Esophagus mucosa (tissue), 1 donor: ENCODE data around the gene SYT7. TPM values are rescaled to one million over a fixed set of nuclear protein-coding genes. Genes with fewer than 3 reads are reported as not detected.

Experiments used
- ATAC-seq: fragments of 200-7000 bp; cut with Tn5 transposase; one replicate; pipeline ENCODE4 v1.9.1; 2020
- total RNA-seq: library from RNA; stranded (reverse); gene quantifications from one replicate; pipeline ENCODE4 v1.2.4, GENCODE V29; 2023
- donor health status: DM: yes; HTN: yes; CAD: no.

Gene SYT7
- total RNA-seq, 1 donor from 2014 or later: 3.6 TPM

DNA sequence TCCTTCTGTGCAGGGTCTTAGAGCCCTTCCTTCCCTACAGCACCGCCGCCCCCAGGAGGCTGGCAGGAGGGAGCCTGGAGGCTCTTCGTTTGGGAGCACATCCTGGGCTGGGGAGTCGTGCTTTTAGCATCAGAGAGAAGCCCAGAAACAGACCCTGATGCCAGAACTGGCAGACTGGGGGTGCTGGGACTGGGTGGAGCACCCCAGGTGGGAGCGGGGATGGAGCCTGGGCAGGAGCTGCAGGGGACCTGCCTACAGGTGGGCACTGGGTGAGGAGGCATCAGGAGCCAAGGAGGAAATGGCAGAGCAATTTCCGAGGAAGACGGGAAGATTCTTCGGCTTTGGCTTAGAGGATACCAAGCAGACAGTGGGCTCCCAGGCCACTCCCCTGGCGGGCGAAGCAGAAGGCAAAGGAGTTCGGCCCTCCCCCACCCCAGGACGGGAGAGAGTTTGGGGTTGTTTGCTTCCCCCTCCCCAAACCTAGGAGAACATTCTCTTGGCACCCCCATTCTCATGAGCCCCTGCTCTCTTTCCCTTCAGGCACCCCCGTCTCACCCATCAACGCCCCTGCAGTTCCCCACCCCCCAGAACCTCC is 1.1 kb downstream of the SYT7 start:
- no peak for ATAC-seq

GRCh38 chr11:61578819-61579675 is 1.8 kb downstream of the SYT7 start:
- no peak for ATAC-seq

DNA sequence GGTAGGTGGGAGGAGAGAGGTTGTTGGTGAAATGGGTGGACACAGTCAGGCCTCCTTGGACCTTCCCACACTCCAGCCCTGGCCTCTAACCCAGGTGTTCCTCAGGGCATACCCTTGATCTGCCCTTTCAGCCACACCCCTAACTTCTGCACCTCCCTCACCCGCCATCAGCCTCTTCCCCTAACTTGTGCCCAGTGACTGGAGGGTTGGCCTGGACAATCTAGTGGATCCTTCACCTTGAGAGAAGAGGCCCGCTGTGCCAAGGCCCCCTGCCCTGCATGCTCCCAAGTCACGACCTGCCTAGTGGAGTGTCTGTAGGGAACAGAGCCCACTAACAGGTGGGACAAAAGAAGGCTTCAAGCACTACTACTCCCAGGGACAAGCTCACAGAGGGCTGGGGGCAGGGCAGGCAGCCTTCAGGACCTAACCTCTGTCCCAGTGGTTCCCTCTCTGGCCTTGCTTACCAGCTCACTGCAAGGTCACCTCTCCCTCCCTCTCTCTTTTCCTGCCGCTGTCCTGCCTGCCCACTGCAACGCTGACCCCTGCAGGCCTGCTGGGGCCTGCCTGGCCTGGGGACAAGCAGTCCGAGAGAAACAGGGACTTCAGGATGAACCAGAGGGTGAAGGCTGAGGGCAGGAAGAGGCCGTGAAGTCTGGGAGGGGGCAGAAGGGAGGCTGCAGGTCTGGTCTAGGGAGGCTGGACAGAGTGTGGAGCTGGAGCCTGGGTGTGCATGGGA is 3.3 kb downstream of the SYT7 start:
- no peak for ATAC-seq

DNA sequence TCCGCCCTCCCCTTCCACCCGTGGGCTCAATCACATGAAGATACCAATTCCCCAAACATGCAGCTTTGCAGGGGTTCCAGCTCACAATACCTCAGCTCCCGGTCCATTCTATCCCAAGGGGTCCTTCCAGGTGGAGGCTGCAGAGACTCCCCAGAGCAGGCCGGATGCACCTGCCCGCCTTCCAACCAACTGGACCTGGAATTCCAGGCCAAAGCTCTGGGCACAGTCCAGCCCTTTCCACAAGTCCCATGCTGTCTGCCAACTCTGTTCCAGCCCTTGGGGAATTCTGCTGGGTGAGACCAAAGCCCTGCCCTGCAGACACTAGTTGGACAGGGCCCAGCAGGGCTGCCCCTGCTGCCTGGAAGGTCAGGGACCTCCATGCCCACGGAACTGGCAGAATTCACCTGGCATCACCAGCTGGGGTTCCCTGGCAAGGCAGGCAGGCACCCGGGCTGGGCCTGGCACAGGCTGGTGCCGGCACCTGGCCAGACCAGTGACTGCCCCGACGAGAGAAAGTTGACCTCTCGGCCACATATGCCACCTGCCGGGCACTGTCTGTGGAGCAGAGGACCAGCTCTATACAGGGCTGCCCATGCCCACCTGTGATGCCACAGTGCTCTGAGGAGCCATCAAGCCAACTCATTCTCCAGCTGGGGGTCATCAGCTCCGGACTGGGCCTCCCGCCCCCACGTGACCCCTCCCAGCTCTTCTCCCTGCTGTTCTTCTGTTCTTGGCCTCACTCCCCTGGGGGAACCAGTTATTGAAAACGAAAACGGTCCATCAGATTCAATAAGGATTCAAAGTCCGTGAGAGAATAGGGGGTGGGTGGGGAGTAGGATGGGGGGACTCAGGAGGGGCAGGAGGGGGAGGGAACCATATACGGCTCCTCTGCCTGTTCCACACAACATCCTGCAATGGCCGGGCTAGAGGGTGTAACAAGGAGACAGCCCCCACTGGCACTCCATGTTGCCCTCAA is 4.7 kb downstream of the SYT7 start:
- no peak for ATAC-seq

DNA sequence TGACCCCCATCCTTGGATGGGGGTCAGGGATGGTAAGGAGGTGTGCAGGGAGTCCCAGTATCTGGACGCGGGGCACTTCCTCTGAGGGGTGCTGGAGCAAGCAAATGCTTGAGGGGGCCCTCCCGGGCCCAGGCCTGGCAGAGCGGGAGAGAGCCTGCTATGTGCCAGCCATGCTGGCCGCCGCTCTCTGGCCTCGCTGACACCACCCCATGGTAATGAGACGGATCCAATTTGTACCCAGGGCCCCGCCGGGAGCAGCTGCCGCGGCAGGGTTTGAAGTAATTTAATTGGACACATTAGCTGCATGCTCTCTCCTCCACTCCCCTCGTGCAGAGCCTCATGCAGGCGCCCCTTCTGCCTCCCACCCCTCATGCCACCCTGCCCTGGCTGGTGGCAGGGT is 6.3 kb downstream of the SYT7 start:
- ATAC-seq: no peak

GRCh38 chr11:61572913-61573312 is 8.0 kb downstream of the SYT7 start:
- no peak for ATAC-seq

DNA sequence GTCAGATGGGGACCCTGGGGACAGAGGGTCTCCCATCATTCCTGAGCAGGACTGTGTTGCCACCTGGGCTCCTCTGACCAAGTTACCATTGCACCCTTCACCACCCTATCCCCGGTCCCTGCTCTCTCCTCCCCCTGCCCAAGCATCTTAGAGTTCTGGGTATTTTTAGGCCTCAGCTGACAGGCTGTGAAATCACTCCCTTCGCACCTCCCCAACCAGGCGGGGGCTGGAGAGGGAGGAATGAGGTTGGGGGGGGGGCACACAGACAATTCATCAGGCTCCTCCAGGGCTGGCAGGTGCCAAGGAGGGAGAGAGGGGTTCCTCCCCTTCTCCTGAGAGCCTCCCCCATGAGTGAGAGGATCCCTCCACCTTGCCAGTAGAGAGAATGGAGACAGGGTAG is 9.0 kb downstream of the SYT7 start:
- no peak for ATAC-seq

- ATAC-seq: no peak
Observed at GRCh38 chr11:61571337-61571736, 9.5 kb downstream of the SYT7 start.

- no peak for ATAC-seq
Observed at GRCh38 chr11:61569701-61570100, 11.2 kb downstream of the SYT7 start.

DNA sequence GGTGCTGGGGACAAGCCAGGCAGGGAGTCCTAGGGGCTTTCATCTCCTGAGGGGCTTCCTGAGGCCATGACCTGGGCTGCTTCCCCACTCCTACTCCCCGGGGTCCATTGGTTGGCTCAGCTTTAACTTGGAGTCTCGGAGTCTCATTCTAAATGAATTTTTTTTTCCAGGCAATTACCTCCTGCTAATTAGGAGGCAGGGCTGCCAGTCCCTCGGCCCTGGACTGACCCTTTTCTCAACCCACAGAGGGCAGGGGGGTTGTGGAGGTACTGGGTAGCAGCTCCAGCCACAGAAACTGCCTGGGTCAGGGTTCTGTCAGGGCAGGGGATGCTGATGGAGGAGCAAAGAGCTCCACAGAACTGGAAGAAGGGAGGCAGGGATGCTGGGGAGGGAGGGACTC is 11.9 kb downstream of the SYT7 start:
- ATAC-seq: no peak

- ATAC-seq: peak; percentile 87
Observed at GRCh38 chr11:61567286-61568061, 13.4 kb downstream of the SYT7 start.

- no peak for ATAC-seq
Observed at GRCh38 chr11:61564936-61565696, 15.8 kb downstream of the SYT7 start.

DNA sequence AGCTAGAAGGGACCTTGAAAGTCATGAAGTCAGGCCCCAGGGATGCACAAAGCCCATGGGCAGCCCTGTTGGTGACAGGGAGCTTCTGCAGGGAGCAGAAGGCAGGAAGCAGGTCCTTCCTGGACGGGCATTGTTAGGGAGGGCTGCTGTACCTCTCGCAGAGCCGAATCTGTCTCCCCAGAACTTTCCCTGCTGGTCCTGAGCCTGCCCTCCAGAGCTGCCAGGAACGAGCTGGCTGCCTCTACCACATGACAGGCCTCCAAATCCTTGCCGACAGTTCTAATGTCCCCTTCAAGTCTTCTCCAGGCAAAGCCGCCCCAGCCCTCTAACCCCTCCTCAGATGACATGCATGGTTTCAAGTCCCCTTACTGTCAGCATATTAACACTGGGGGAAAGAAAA is 20.1 kb downstream of the SYT7 start:
- no peak for ATAC-seq

DNA sequence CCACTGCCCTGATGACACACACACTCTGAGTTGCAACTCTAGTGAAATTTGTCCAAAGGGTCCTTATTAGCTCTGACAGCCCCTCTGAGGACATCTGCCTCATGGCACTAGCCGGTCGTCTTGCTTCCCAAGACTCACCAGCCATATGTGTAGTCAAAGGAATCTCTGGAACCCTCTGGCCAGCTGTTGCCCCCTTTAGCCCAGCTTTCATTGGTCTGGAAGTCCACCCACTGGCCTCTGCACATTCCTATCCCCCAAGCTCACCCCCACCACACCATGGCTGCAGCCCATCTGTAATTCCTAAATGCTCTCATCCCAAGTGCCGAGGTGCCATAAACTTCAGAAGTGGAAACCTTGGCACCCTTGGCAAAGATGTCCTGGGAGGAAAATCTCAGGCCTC is 24.3 kb downstream of the SYT7 start:
- no peak for ATAC-seq

DNA sequence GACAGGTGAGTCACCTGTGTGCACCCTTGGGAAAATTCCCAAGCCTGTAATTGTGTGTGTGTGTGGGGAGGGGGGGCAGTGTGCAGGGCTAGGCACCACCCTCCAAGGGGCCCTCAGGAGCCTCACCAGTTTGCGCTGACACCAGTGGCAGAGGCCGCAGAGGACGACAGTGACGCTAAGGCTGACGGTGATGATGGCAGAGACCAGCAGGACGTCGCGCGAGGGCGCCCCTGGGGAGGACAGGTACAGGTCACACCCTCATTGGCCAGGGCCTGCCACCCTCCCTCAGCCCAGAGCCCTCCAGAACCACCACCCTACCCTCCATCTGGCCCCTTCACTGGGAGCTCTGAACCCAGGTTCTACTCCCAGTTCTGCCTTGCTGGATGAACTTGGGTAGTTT is 24.9 kb downstream of the SYT7 start:
- no peak for ATAC-seq

GRCh38 chr11:61555051-61555969 is 25.6 kb downstream of the SYT7 start:
- ATAC-seq: no peak

DNA sequence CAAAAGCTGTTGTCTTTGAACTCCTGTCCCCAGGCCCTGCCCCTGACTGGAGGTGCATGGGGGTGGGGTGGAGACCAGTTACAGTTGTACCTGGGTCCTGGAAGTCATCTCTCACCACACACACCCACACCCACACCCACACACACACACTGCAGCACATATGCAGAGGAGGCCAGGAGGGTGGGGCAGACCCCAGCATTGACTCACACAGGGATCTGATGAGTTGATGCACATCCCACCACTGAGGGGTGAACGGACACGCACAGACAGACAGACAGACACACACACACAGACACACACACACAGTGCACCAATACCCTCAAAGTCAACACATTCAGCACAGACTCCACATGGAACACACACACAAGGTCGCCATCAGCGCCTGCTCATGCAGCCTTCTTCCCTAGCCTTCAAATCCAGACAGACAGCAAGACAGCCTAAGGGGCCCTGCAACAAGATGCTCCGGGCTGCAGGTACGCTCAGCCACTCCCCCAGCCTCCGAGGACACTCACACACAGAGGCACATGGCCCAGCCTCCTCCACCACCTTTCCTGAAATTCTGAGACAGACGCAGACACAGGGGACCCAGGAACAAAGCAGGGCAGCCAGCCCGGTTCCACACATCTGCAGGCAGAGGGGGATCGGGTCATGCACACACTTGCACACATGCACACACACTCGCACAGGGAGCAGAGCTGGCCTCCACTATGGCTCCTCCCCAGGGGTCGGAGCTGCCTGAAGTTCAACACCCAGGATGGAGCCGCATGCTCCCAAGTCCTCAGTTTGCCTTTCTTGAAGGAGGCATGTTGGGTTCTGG is 26.5 kb downstream of the SYT7 start:
- ATAC-seq: no peak

DNA sequence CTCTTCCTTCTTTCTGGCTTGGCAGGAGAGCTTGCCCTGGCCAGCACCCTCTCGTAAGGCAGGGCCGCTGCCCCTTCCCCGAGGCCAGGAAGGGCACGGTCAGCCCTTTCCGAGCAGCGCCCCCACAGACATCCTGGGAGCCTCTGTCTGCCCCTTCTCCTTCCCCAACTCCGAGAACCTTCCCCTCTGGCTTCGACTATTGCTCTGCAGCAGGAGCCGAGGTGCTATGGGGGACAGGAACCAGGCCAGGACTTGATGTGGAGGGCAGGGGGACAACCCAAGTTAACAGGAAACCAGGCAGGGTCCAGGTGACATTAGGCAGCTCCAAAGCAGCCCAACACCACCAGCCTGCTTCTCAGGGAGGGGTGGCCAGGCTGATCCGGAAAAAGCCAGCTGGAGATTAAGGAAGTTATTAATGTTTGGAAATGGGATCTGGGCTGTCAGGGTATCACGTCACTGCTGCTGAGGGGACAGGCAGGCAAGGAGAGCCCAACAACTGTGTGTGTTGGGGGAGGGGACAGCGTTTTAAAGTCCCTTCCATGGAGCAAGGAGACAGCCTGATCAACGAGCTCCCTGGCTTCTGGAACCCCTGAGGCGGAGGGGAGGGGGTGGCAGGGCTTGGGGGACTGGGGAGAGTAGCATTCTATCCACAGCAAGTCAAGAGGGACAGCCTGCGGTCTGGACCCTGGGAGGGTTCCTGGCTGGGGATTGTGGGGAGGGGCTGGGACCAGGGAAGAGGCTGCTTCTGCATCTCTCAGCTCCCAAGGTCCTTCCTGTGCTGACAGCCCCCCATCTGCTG is 27.3 kb downstream of the SYT7 start:
- ATAC-seq: no peak
